A549 (cell line): Measurements from ENCODE around the gene INSIG1. TPM values are rescaled to one million over a fixed set of nuclear protein-coding genes. Genes with fewer than 3 reads are reported as not detected.

ENCODE experiments used
- ATAC-seq, 2 experiments: fragments of 200-7000 bp in 1 of 2; fragments of >200 bp in 1 of 2; cut with Nextera tagmentation in 1 of 2; cut with Tn5 transposase in 1 of 2; 3 replicates each; pipeline versions ENCODE4 v1.8.0 to v1.9.1; 2018 to 2020; ENCODE audit warnings: mild to moderate bottlenecking in 1 of 2, moderate library complexity in 1 of 2
- CTCF ChIA-PET: fragments of 300-600 bp; sonication (Branson Sonifier 250); formaldehyde crosslinking; extraction: SDS; loops from one replicate; lab custom pipeline; 2021; ENCODE audit warnings: antibody characterized with exemption, inconsistent platforms; lab: Yijun Ruan, JAX
- POLR2A ChIA-PET: fragments of 350-600 bp; formaldehyde crosslinking; extraction: SDS; loops from one replicate; lab custom pipeline; 2021; ENCODE audit warnings: antibody characterized with exemption, inconsistent platforms; lab: Yijun Ruan, JAX
- DNase-seq, 2 experiments: peaks; one replicate each; pipeline versions ENCODE4 v3.0.0 to v3.0.0-alpha.2; 2011 to 2016; ENCODE audit warnings: low read depth in 1 of 2, low spot score in 1 of 2
- FAIRE-seq: peaks from 2 replicates; lab custom pipeline; 2011; peaks lifted over from hg19 to GRCh38; lab: Jason Lieb, UNC
- H3K27ac ChIP-seq, 2 experiments: fragments of >200 bp; sonication (Bioruptor Twin); formaldehyde crosslinking; 3 replicates each; pipeline ENCODE4 v1.5.1; 2016 to 2017
- H3K4me1 ChIP-seq: fragments of >200 bp; sonication (Bioruptor Twin); formaldehyde crosslinking; 3 replicates; pipeline ENCODE4 v1.6.1; 2016
- H3K4me2 ChIP-seq: fragments of >200 bp; sonication (Bioruptor Twin); formaldehyde crosslinking; 3 replicates; pipeline ENCODE4 v1.6.1; 2016
- H3K4me3 ChIP-seq: fragments of >200 bp; sonication (Bioruptor Twin); formaldehyde crosslinking; 3 replicates; pipeline ENCODE4 v1.5.1; 2016
- H3K9me3 ChIP-seq: fragments of >200 bp; sonication (Bioruptor Twin); formaldehyde crosslinking; 3 replicates; pipeline ENCODE4 v1.6.1; 2016
- ATOH8 ChIP-seq: fragments of 250-450 bp; sonication (Bioruptor Pico); IDR thresholded peaks from 2 replicates; pipeline ENCODE4 v1.5.0; 2020; ENCODE audit warnings: low read depth, mild to moderate bottlenecking, moderate library complexity
- CTCF ChIP-seq: fragments of >200 bp; sonication (Bioruptor Twin); formaldehyde crosslinking; IDR thresholded peaks from 3 replicates; pipeline ENCODE4 v1.5.1; 2016
- E2F6 ChIP-seq: IDR thresholded peaks from 2 replicates; pipeline ENCODE4 v1.6.1; 2012; ENCODE audit warnings: low read depth, borderline replicate concordance
- EHF ChIP-seq: fragments of 250-450 bp; sonication (Bioruptor Pico); IDR thresholded peaks from 2 replicates; pipeline ENCODE4 v1.5.0; 2020; ENCODE audit warnings: mild to moderate bottlenecking
- ELK1 ChIP-seq: fragments of 150-350 bp; IDR thresholded peaks from 2 replicates; pipeline ENCODE4 v1.6.1; 2014; ENCODE audit warnings: low read depth, mild to moderate bottlenecking, low read length
- GATA3 ChIP-seq: IDR thresholded peaks from 2 replicates; pipeline ENCODE4 v1.6.1; 2012; ENCODE audit warnings: borderline replicate concordance
- HDAC2 ChIP-seq: fragments of 200-600 bp; sonication (generic); IDR thresholded peaks from 2 replicates; pipeline ENCODE4 v1.6.1; 2016
- HOXB5 ChIP-seq: fragments of 250-450 bp; sonication (Bioruptor Pico); IDR thresholded peaks from 2 replicates; pipeline ENCODE4 v1.5.0; 2020; ENCODE audit warnings: mild to moderate bottlenecking, moderate library complexity
- MAX ChIP-seq: IDR thresholded peaks from 2 replicates; pipeline ENCODE4 v1.6.1; 2012
- NFE2L2 ChIP-seq: fragments of 150-350 bp; conservative IDR thresholded peaks from 2 replicates; pipeline ENCODE4 v1.6.1; 2014; ENCODE audit warnings: low read length
- PBX3 ChIP-seq: IDR thresholded peaks from 2 replicates; pipeline ENCODE4 v1.6.1; 2012
- POLR2AphosphoS2 ChIP-seq: conservative IDR thresholded peaks from 2 replicates; pipeline ENCODE4 v1.6.1; 2012; ENCODE audit warnings: low read length, improper control_type of control experiment, inconsistent platforms
- REST ChIP-seq: fragments of 200-600 bp; sonication (generic); IDR thresholded peaks from 2 replicates; pipeline ENCODE4 v1.6.1; 2016; ENCODE audit warnings: antibody characterized with exemption, mild to moderate bottlenecking, moderate library complexity
- RFX5 ChIP-seq: fragments of 450-650 bp; IDR thresholded peaks from 2 replicates; pipeline ENCODE4 v1.7.1; 2014; ENCODE audit warnings: antibody characterized with exemption, mild to moderate bottlenecking, moderate library complexity
- SMC3 ChIP-seq: fragments of >200 bp; sonication (Bioruptor Twin); formaldehyde crosslinking; IDR thresholded peaks from 3 replicates; pipeline ENCODE4 v1.6.1; 2018; ENCODE audit warnings: inconsistent platforms
- USF2 ChIP-seq: fragments of 450-650 bp; IDR thresholded peaks from 2 replicates; pipeline ENCODE4 v1.6.1; 2014; ENCODE audit warnings: antibody characterized with exemption
- WGBS: methylation state at CpG from one replicate; pipeline ENCODE4 v1.1.6; 2017; ENCODE audit errors: missing lambda C conversion rate; 5-methylcytosine and 5-hydroxymethylcytosine counted together
- polyA plus RNA-seq, 4 experiments: library from polyadenylated mRNA; depleted of rRNA in 3 of 4; stranded (reverse); fragments of >200 nt; fragmentation: RNase III in 1 of 4; extraction: RNeasy Plus Mini Kit Qiagen cat#74134 plus additional on column Dnase treatment in 1 of 4; gene quantifications; 2 replicates in 3 of 4; 3 replicates in 1 of 4; pipeline ENCODE4 v1.2.3, GENCODE V29; 2011 to 2017

INSIG1 gene
- polyA plus RNA-seq, 2 of the 4 experiments (the other 2 are of a cell fraction) = 19.7 to 33.4 TPM

GRCh38 chr7:155298288-155298833 lies 683 bp downstream of the INSIG1 start:
- no peak for TF ChIP-seq PBX3
- no peak for TF ChIP-seq ELK1
- TF ChIP-seq CTCF = no peak
- no peak for TF ChIP-seq HOXB5 (CRISPR knock-in tag)
- TF ChIP-seq ATOH8 = no peak
- TF ChIP-seq GATA3 = no peak
- no peak for TF ChIP-seq POLR2AphosphoS2
- TF ChIP-seq REST = no peak
- no peak for TF ChIP-seq EHF (CRISPR knock-in tag)
- TF ChIP-seq HDAC2 = no peak
- no peak for TF ChIP-seq NFE2L2
- WGBS = 5% methylated on average over 7 of the region's 34 CpGs
- H3K4me1 ChIP-seq = peaks cover 23% of the 10 kb centered on the region
- ATAC-seq = peak; percentile 18 to 23
- H3K4me2 ChIP-seq = peak overlapping the region; percentile 99
- ChIA-PET POLR2A (interaction anchor here (1.1 to 2.7 kb wide), 4 partner anchors 9 to 69 kb away, joined by 3 to 16 read pairs (median 4); no protein-coding TSS in a partner anchor), CTCF (interaction anchor here (0.7 to 3.1 kb wide), 8 partner anchors 12 to 371 kb away, joined by 3 to 14 read pairs (median 4); no protein-coding TSS in a partner anchor)
- H3K9me3 ChIP-seq = no peaks in the 10 kb centered on the region
- H3K4me3 ChIP-seq = peak overlapping the region; percentile 90
- DNase-seq = no peak
- FAIRE-seq = no peak
- peak overlapping the region; percentile 98 for H3K27ac ChIP-seq

- H3K4me1 ChIP-seq = peaks cover 23% of the 10 kb centered on the region
- peak overlapping the region; percentile 99 for H3K4me2 ChIP-seq
- H3K27ac ChIP-seq = peak overlapping the region; percentile 98
- peak; percentile 83 to 93 for ATAC-seq
- H3K4me3 ChIP-seq = peak overlapping the region; percentile 90
- peak; percentile 36 for FAIRE-seq
- POLR2A ChIA-PET = interaction anchor here (0.6 to 2.7 kb wide), 2 partner anchors 70 to 1795 kb away, joined by 3 to 16 read pairs; no protein-coding TSS in a partner anchor
- peak; percentile 93 to 98 for DNase-seq
- H3K9me3 ChIP-seq = no peaks in the 10 kb centered on the region
- CTCF ChIA-PET = interaction anchor here (0.7 to 1.8 kb wide), 9 partner anchors 12 to 372 kb away, joined by 3 to 6 read pairs (median 4); no protein-coding TSS in a partner anchor
- 5% methylated on average over 27 of the region's 27 CpGs for WGBS
- TF ChIP-seq SMC3 (no peak), RFX5 (peak; percentile 78; the same call in 1 of the 2 replicates), USF2 (peak; percentile 83), GATA3 (peak; percentile 24; the same call in 1 of the 2 replicates), E2F6 (no peak), ATOH8 (no peak), MAX (peak; percentile 87)
- TF ChIP-seq, all 56 proteins: peak for 4
Measured at GRCh38 chr7:155298834-155299534, 1.3 kb downstream of the INSIG1 start.
